Right hindlimb (tissue), 1 donor: ENCODE results near the gene RECQL5.

Experiments
- DNase-seq: peaks from one replicate; pipeline ENCODE4 v3.0.0-alpha.2; 2018

Gene RECQL5

DNA sequence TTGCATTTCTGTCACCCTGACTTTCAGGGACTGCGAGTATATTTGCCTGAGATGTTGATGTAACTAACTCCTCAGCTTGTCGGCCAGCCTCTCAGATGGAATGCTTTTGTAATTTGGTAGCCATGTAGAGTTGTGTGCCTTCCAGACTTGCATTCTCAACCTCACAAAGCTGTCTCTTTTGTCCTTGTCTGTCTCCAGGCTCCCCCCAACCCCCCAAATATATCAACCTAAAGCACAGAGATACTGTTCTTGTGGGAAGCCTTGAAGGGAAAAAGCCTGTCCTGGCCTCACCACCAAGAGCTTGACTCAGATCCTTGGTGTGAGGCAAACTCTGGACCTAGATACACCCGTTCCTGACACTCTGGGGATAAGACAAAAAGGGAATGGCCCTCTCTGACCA, 18.5 kb upstream of the RECQL5 start:
- no peak for DNase-seq

DNA sequence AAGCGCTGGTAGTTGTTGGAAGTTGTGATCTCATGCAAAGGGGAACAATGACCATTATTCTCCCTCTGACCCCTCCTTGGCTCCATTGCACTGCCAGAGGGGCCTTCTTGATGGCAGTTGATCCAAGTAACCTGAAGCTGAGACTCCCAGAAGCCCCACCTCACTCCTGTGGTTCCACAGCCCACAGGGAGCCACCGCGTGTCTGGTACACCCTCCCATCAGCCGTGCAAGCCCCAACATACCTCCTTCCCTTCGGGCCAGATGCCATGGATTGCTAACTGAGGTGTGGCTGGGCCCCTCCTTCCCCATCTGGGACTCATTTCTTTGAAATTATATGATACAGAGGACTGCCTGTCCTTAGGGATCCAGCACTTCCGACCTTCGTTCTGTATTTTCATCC, 18.0 kb upstream of the RECQL5 start:
- no peak for DNase-seq

DNA sequence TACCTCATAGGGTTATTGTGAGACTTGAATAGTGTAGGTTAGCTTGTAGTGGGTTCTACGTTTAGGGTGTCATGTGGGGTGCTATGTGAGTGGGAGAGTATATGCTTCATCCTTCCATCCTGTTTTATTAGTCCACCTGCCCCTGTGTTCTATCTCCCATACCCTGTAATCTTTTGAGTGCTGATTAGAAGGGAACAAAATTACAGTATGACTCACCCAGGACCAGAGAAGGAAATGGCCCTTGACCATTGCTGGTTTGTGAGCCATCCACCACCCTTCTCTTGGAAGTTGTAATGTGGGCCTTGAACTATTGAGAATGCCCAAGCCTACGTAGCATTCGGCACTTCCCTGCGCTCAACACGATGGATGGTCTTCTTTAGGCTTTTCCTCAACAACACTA, 17.3 kb upstream of the RECQL5 start:
- DNase-seq: no peak

DNA sequence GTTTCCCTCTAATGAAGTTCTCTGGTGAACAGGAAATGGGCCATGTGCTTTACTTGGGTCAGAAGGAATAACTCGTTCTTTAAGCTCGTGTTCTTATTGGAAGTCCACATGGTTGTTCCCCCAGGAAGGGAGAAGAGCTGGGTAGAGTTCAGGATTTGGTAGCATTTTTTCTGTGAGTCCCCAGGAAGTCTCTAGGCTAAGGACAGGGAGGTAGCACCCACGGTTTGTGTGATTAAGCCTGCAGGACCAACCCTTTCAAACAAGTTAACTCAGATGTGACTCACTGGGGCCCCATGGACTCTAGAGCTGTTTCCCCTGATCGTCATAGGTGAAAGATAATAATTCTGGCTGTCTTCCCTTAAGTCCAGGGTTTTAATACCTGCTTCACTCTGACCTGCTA, 16.6 kb upstream of the RECQL5 start:
- DNase-seq: no peak

DNA sequence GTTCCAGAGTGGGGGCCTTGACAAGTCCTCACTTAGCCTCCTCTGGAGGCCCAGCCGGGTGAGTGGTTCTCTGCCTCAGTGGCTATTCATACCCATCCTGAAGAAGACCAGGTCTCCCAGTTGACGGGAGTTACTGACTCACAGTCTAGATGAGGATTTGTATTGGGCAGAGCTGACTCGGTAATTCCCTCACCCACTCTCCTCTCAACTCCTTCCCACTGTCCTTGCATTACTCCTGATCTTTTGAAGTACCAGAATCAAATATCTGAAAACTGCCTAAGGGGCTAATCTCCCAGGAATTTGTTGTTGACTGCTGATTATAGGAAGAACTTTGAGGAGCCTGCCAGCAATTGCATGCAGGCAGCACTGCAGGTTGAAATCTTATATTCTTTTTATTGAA, 14.3 kb upstream of the RECQL5 start:
- DNase-seq: no peak

DNA sequence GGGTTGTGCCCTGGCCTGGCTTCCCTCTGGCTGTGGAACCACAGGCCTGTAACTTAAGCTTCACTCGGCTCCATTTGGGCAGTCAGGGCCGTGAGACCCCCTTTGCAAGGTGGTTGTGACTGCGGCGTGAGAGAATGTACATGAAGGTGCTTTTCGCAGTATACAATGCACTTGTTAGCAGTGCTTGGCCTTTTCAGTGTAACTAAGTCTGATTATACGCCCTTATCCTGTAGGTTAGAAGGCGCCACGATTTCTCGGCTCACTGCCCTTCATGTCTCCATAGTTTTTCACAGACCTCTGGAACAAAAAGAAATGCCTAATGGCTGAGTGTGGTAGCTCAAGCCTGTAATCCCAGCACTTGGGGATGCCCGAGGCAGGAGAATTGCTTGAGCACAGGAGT, 13.5 kb upstream of the RECQL5 start:
- DNase-seq: no peak

DNA sequence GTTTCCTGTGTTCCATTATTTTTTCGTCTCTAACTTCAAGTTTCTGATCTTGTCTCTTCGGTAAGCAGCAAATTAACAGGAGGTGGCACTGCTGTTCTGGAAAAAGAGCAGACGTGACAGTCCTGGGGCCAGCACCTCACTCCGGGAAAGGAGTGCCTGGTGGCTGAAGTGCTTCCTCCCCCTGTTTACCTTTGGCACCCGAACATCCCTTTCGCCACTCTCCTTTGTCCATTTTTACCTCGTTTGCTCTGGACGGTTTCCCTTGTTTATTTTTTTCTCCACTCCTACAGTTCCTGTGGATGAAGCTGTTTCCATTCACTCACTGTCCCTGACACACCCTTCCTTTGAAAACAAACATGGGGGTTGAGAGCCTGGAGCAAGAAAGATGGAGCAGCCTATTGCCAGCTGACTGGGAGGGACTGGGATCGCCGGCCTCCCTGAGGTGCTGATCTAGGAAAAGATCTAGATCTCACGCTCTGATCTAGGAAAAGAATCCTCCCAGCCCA, 12.8 kb upstream of the RECQL5 start:
- no peak for DNase-seq

DNA sequence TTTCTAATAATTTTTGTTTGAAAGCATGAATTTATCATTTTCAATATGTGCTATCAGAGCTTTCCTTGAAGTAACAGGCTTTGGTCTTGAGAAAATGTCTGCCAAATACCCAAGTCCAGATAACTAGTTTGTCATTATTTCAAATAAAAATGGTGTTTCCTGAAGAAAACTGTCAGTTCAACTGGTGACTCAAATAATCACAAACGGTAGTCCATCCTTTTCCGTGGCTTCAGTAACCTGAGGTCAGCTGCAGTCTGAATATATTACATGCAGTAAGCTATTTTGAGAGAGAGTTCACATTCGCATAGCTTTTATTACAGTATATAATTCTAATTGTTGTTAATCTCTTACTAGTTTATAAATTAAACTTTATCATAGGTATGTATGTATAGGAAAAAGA, 9.5 kb upstream of the RECQL5 start:
- DNase-seq: no peak

DNA sequence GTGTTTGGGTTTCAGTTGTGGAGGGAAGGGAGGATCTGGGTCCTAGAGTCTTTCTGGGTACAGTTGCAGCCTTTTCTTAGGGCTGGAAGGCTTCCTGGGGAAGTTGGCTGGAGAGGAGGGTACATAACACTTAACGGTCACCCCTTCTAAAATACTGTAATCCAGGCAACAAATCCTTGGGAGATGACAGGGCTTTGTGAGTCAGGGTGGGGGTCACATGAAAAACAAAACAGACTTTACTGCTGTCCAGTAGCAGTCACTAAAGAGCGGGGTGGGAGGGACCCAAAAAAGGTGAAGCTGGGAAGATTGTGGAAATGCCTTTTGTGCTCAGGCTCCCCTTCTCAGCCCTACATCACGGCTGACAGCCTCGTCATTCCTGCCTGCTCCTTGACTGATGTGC, 6.5 kb upstream of the RECQL5 start:
- DNase-seq: no peak

DNA sequence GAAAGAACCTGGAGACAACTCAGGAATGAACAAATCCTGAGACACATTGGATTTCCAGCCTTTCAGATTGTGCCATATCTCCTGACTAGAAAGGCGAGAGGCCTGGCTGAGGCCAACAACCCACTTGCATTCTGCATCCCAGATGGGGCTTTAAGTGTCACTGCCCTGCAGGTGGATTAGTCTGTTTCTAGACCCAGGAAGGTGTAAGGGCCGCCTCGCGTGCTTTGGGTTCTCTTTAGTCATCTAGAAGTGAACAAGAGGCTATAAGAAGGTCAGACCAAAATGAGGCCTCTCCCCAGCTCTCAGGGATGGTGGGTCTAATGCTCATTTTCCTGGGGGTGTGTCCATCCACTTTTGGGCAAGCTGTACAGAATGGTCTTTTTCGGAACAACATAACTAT, 5.1 kb upstream of the RECQL5 start:
- DNase-seq: no peak

DNA sequence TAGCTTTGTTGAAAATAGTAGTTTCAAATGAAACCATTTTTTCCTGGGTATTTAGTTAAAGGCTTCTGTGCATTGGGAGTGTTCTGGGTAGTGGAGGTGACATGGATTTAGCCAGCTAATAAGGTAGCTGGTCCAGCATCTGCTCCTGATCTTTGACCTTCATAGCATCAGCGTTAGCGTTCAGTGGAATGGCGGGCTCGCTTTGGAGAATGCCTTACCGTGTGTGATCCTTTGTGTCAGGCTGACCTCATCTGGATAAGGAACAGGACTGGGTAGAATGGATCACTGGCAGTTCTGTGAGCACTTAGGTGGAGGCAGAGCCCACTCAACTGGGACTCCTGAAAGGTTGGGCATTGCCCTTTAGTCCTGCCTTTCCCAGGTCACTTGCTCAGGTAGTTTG, 3.9 kb upstream of the RECQL5 start:
- no peak for DNase-seq

DNA sequence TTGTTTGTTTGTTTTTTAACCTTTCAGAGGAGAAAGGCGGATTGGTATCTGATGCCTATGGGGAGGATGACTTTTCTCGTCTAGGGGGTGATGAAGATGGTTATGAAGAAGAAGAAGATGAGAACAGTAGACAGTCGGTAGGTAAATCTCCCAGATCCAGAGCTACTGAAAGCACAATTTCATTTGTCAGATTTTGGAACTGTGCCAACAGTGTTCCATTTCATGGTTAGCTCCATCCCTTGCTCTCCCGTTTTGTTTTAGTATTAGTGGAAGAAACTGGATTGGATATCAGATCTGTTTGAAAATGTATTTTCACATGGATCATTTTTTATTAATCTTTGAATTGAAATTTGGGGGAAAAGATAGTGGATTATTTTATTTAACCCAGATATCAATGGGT, 1.5 kb upstream of the RECQL5 start:
- no peak for DNase-seq

DNA sequence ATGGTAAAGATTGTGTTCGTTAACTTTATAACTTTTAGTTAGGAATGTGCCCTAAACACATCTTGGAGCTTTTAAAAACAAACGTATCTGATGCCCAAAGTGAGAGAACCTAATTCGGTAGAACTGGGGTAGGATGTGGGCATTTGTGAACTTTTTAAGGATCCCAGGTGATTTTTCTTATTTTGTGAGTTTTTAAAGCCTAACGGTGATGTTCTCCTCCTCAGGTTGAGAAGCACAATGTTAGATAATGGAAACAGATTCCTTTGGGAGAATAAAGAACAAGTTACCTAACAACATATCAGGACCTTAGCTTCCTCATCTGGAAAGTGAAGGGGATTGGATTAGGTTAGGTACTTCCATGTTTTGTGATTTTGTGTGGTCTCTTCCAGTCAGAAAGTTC, 871 bp upstream of the RECQL5 start:
- no peak for DNase-seq

DNA sequence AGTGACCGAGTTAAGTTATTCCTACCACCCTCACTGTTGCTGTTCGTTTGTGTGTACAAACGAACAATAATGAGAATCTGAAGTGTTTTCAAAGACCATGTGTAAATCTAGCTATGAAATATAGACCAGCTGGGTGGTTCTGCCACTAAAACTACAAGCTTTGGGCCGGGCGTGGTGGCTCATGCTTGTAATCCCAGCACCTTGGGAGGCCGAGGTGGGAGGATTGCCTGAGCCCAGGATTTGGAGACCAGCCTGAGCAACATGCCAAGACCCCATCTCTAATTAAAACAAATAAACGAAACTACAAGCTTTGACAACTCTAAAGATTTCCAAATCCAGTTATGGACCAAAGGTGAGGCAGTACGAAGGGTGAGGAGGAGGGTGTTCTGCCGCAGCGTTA, 973 bp downstream of the RECQL5 start:
- no peak for DNase-seq

DNA sequence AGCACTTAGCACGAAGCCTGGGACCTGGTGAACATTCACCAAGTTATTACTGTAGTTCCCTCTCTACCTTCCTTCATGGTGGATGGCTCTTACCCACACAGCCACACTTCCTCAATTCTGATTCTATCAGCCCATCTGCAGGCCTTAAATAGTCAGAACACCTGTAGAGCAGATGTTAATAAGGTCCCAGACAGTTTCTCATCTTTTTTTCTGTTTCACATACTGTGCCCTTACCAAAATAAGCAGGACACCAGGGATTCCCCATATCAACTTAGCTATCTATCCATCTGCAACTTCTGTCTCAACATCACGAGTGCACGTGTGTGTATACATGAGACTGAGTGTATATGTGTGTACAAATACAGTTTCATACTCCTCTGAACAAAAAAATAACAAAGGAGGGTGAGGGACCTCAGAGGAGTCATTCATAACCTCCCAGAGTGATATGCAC, 2.8 kb downstream of the RECQL5 start:
- DNase-seq: no peak

DNA sequence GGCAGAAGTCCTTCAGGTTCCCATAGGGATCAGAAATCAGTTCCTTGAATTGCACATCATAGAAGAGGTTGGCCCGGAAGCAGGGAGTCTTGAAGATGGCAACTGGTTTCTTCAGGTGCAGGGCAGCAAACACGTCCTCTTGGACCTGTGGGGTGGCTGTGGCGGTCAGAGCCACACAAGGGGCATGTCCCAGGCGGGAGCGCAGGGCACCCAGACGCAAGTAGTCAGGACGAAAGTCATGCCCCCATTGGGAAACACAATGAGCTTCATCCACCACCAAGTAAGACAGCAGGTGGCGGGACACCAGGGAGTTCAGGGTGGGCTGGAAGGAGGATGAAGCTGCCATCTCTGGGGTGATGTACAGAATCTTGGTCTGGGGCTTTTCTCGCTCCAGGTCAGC, 4.4 kb downstream of the RECQL5 start:
- DNase-seq: no peak

DNA sequence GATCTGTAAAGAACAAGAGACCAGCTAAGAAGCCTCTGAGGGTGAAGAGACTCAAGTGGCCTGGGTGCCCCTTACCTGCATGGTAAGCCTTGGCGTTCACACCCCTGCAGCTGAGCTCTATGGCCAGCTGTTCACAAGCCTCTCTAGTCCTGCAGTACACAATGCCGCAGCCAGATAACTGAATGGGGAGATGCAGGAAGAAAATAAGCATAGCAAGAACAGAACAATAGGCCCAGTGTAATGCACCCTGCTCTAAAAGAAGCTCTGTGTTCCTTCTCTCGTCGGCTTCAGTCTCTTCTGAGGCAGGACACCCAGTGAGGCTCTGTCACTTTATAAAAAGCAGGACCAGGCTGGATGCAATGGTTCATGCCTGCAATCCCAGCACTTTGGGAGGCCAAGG, 5.4 kb downstream of the RECQL5 start:
- DNase-seq: no peak

DNA sequence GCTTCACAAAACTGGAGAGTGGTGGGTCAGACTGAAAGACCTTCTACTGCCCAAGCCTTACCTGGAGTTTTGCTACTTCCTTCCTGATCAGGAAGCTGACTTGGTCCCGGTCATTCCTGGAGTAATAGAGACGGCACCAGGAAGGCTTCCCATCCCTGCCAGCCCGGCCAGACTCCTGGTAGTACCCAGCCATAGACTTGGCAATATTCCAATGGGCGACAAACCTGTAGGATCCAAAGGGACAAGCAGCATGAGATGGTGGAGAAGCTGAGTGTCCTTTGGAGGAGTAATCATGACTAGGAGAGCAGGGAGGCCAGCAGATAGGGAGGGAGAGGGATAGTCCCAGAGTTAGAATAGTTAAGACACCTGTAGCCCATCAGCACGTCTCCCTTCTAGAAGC, 8.7 kb downstream of the RECQL5 start:
- no peak for DNase-seq

DNA sequence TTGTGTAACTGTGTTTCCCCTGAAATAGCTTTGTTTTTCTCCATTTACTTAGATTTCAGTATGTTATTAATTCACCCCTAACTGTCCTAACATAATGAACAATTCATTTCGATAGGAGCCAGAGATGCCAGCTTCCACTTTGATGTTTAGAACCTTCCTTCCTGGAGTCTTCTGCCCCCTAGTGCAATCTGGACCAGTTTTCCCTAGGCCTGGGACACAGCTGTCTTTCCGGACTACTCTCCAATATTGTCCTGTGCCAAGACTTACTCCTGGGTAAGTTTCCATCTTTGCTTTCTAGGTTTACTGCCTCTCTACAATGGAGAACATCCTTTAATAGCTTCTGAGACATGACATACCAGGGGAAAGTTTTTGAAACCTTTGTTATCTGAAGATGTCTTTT, 12.8 kb downstream of the RECQL5 start:
- DNase-seq: no peak

DNA sequence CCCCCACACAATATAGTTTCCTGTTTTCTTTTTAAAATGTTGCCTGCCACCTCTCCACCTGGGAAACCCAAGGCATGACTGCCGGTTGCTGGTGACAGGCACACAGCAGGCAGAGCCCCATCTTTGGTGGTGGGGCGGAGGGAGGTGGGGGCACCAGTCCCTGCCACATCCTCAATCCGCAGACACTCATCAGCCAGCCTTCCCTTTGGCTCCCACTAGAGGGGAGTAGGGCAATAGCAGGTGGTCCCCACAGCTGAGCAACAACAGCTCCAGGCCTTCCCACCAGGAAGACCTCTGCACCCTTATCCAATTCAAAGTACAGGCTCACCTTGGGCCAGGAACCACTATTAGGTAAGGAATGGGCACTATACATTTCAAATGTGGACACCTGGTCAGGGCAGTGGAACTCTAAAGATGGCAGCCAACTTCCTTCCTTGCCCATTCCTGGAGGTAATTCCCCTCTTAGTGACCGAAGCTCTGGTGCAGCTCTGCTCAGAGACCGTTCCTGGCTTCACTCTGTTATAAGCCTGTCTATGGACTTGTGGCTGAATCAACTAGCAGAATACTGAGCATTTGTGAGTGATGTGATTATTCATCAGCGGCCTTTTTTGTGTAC, 13.9 kb downstream of the RECQL5 start:
- DNase-seq: no peak

DNA sequence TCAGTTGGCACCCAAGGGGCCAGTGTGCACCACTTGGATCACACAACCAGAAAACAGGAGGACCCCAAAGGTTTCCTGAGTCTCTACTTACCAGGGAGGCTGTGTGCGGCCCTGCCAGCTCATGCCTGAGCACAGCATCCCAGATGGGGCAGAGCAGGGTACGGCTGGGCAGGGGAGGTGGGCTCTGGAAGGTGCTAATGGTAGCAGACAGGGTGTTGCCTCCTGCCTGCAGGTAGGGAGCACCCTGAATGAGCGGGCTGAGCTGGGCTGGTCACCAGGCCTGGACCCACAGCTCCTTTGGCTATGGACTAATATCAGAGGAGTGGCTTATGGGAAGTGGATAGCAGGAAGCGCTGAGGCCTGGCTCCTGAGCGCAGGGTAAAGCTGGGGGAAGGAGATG, 14.6 kb downstream of the RECQL5 start:
- DNase-seq: no peak

DNA sequence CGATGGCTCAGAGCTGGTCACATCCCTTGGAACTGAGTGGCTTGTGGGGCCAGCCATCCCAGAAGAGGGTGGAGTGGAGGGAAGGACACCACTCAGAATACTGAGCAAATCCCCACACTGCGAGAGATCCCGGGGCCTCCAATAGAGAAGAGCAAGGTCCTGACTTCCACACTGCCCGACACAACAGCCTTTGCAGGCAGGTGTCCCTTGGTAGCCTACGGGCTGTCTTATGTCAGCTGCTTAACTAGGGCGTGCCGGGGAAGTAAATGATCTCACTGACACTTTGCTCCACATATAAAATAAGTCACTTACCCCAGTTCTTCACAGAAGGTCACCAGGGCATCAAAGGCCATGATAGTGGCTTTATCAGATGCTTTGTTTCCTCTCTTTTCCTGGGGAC, 16.1 kb downstream of the RECQL5 start:
- DNase-seq: no peak

DNA sequence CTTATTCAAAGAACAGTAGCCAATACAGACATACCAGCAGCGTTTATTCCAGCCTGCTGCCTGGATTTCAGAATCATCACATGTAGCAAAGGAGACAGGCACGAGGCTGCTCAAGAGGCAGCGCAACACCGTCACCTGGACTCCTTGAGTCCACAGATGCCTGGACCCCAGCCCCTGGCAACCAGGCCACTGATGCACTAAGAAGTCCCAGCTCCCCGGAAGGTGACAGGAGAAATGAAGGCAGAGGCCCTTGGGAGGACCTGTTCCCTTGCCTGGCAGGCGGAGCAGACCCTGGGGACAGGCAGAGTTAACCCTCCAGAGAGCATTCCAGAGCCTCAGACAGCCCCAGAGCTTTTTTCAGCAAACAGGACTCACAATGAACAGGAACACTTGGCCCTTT, 17.3 kb downstream of the RECQL5 start:
- no peak for DNase-seq

DNA sequence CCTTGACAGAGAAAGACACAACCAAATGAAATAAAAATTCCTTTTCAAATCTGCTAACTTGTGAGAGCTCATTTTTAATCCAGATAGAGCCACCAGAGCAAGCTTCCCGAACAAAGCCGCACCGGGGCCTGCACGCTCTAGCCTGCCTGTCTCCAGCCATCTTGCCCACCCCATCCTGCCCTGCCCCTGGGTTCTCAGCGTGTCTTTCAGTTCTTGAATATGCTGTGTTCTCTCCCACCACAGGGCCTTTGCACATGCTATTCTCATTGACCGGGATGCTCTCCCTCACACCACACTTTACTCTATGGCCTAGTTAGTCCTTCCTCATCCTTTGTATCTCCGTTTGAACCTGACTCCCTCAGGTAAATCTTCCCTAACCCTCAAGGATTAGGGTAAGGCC, 19.0 kb downstream of the RECQL5 start:
- no peak for DNase-seq

DNA sequence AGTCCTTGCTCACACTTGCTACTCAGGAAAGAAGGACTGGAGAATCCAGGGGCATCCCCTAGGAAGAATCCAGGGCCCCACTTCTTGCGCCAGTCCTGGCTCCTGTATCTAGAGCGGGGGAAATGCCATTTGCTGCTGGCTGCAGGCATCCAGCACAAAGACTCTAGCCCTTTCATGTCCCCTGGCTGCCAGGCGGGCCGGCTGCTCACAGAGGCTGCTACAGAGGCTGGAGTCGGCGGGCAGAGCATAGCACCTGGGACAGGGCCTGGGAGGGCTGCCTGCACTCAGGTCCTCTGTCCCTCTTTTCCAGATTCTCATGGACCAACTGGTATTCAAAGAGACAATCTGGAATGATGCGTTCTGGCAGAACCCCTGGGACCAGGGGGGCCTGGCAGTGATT, 19.9 kb downstream of the RECQL5 start:
- no peak for DNase-seq

DNA sequence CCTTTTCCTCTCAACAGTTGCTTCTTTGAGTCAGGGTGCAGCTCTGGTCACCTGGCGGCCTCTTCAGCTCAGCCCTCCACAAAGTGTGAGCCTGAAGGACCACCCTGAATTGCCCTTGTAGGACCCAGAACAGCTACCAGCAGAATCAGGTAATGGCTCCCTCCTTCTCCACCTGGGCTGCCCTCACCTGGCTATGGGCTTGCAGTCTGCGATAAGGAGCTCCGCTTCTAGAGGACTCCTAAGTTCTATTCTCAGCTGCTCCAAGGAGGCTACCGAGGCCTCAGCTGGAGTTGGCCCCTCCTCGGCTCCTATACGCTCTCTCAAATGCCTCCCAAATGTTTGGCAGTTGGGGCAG, 20.3 kb downstream of the RECQL5 start:
- DNase-seq: no peak
